ENCODE results near the gene NRXN3. TPM values are rescaled to one million over a fixed set of nuclear protein-coding genes. Genes with fewer than 3 reads are reported as not detected.

Gene NRXN3
- total RNA-seq, 1 experiment from 2014 or later: not detected

- H3K9ac ChIP-seq (ENCODE audit: low read length): no peak overlapping the region
- CTCF ChIA-PET: no interaction called here
- no TSS peak for BruUV-seq (replicated peaks)
These were observed 906.9 kb downstream of the NRXN3 start for GRCh38 chr14:79077096-79077495.

DNA sequence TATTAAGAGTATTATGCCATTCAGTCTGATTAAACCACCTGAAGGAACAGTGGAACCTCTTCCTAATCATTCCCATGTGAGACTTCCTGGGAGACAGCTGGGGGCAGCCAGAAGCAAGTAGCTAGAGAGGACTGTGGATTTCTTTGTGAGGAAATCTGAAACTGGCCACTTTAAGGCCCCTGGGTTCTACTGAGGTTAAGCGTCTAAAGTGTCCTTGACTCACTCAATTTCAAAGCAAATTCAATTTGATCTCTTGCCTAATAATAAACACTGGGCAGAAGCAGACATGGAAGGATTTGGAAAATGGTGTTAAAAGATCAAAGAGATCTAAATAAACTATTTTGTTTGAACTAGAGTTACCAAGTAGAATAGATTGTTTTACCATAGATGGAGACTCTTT, 909.9 kb downstream of the NRXN3 start:
- H2AFZ ChIP-seq (ENCODE audit: low read depth, low read length, poor library complexity, severe bottlenecking): no peak overlapping the region
- H3K27ac ChIP-seq (ENCODE audit: low read depth, low read length): no peak overlapping the region
- no peak overlapping the region for H3K4me2 ChIP-seq (ENCODE audit: low read length)
- ChIA-PET POLR2A (no interaction called here), CTCF (no interaction called here), RAD21 (ENCODE audit: low non-redundant PET in 1 of 2, low total read pairs in 2 of 2, uncharacterized antibody in 2 of 2, unreplicated experiment in 2 of 2) (no interaction called here)
- BruUV-seq (replicated peaks): no TSS peak
- H3K36me3 ChIP-seq (ENCODE audit: control insufficient read depth in 1 of 2, insufficient read depth in 2 of 2, low read length in 2 of 2): no peaks in the 10 kb centered on the region
- intact Hi-C loops (cut with micrococcal nuclease): no loop called here
- no peaks in the 10 kb centered on the region for H3K9me2 ChIP-seq (ENCODE audit: insufficient read depth)
- H3K4me3 ChIP-seq (replicated peaks in 1 of 2; ENCODE audit: low read depth in 1 of 2, low read length in 2 of 2): no peak overlapping the region
- peaks cover 8 to 24% of the 10 kb centered on the region in 2 experiments; a peak in 2 of 4 replicates for H3K9me3 ChIP-seq (ENCODE audit: control insufficient read depth in 1 of 2, insufficient read depth in 1 of 2, low read depth in 1 of 2, low read length in 2 of 2)
- H4K20me1 ChIP-seq (ENCODE audit: insufficient read depth): no peaks in the 10 kb centered on the region
- no peaks in the 10 kb centered on the region for H3K27me3 ChIP-seq (ENCODE audit: insufficient read depth, low read length)
- no peak overlapping the region for H3K9ac ChIP-seq (ENCODE audit: low read length)
- DNase-seq (ENCODE audit: low read depth, low spot score) (no peak), ATAC-seq (no peak)
- no peaks in the 10 kb centered on the region for H3K4me1 ChIP-seq (ENCODE audit: control insufficient read depth in 1 of 2, insufficient read depth in 2 of 2, low read length in 2 of 2)
- H3K79me2 ChIP-seq (ENCODE audit: insufficient read depth, low read length): no peaks in the 10 kb centered on the region
- TF ChIP-seq ZNF274 (IDR thresholded peaks at IDR 0.05; ENCODE audit: low read depth, low read length) (no peak), ZFX (IDR thresholded peaks at IDR 0.05) (no peak), ELF1 (IDR thresholded peaks at IDR 0.05; ENCODE audit: borderline replicate concordance, low read depth) (no peak), ATF3 (IDR thresholded peaks at IDR 0.05) (no peak), POLR2AphosphoS5 (IDR thresholded peaks at IDR 0.05; ENCODE audit: low read depth, low read length) (no peak), TCF7L2 (IDR thresholded peaks at IDR 0.05; ENCODE audit: borderline replicate concordance, extremely low read depth, insufficient read depth, insufficient read length) (no peak)
- TF ChIP-seq, protein P1, sequence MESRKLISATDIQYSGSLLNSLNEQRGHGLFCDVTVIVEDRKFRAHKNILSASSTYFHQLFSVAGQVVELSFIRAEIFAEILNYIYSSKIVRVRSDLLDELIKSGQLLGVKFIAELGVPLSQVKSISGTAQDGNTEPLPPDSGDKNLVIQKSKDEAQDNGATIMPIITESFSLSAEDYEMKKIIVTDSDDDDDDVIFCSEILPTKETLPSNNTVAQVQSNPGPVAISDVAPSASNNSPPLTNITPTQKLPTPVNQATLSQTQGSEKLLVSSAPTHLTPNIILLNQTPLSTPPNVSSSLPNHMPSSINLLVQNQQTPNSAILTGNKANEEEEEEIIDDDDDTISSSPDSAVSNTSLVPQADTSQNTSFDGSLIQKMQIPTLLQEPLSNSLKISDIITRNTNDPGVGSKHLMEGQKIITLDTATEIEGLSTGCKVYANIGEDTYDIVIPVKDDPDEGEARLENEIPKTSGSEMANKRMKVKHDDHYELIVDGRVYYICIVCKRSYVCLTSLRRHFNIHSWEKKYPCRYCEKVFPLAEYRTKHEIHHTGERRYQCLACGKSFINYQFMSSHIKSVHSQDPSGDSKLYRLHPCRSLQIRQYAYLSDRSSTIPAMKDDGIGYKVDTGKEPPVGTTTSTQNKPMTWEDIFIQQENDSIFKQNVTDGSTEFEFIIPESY (IDR thresholded peaks at IDR 0.05; ENCODE audit: extremely low read depth, insufficient replicate concordance, low read length): no peak

More at GRCh38 chr14:79077096-79077495, 906.9 kb downstream of the NRXN3 start:
- ATAC-seq (no peak), DNase-seq (ENCODE audit: low read depth, low spot score) (no peak)
- H3K27me3 ChIP-seq (ENCODE audit: insufficient read depth, low read length): no peaks in the 10 kb centered on the region
- no peaks in the 10 kb centered on the region for H3K9me2 ChIP-seq (ENCODE audit: insufficient read depth)
- intact Hi-C loops (cut with micrococcal nuclease): no loop called here
- H3K79me2 ChIP-seq (ENCODE audit: insufficient read depth, low read length): no peaks in the 10 kb centered on the region
- H3K4me3 ChIP-seq (replicated peaks in 1 of 2; ENCODE audit: low read depth in 1 of 2, low read length in 2 of 2): no peak overlapping the region
- H3K36me3 ChIP-seq (ENCODE audit: control insufficient read depth in 1 of 2, insufficient read depth in 2 of 2, low read length in 2 of 2): no peaks in the 10 kb centered on the region
- no peaks in the 10 kb centered on the region for H4K20me1 ChIP-seq (ENCODE audit: insufficient read depth)
- peaks cover 8 to 17% of the 10 kb centered on the region in 2 experiments; a peak in 2 of 4 replicates for H3K9me3 ChIP-seq (ENCODE audit: control insufficient read depth in 1 of 2, insufficient read depth in 1 of 2, low read depth in 1 of 2, low read length in 2 of 2)
- no peak for TF ChIP-seq POLR2A (IDR thresholded peaks at IDR 0.05; ENCODE audit: borderline replicate concordance, extremely low read depth, insufficient read depth, insufficient read length)
- TF ChIP-seq, protein P2, sequence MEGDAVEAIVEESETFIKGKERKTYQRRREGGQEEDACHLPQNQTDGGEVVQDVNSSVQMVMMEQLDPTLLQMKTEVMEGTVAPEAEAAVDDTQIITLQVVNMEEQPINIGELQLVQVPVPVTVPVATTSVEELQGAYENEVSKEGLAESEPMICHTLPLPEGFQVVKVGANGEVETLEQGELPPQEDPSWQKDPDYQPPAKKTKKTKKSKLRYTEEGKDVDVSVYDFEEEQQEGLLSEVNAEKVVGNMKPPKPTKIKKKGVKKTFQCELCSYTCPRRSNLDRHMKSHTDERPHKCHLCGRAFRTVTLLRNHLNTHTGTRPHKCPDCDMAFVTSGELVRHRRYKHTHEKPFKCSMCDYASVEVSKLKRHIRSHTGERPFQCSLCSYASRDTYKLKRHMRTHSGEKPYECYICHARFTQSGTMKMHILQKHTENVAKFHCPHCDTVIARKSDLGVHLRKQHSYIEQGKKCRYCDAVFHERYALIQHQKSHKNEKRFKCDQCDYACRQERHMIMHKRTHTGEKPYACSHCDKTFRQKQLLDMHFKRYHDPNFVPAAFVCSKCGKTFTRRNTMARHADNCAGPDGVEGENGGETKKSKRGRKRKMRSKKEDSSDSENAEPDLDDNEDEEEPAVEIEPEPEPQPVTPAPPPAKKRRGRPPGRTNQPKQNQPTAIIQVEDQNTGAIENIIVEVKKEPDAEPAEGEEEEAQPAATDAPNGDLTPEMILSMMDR (IDR thresholded peaks at IDR 0.05 in 2 of 3, conservative IDR thresholded peaks at IDR 0.05 in 1 of 3; ENCODE audit: borderline replicate concordance in 1 of 3, insufficient read depth in 1 of 3, low read depth in 2 of 3, low read length in 2 of 3): no peak
- no peak overlapping the region for H2AFZ ChIP-seq (ENCODE audit: low read depth, low read length, poor library complexity, severe bottlenecking)
- no peak overlapping the region for H3K4me2 ChIP-seq (ENCODE audit: low read length)
- no peaks in the 10 kb centered on the region for H3K4me1 ChIP-seq (ENCODE audit: control insufficient read depth in 1 of 2, insufficient read depth in 2 of 2, low read length in 2 of 2)
- no peak overlapping the region for H3K27ac ChIP-seq (ENCODE audit: low read depth, low read length)
- POLR2A ChIA-PET: no interaction called here
- RAD21 ChIA-PET (ENCODE audit: low non-redundant PET in 1 of 2, low total read pairs in 2 of 2, uncharacterized antibody in 2 of 2, unreplicated experiment in 2 of 2): no interaction called here

Data from HCT116 (cell line).